Cerebellar nuclear complex (tissue), 1 donor: ENCODE results near the gene TBC1D23.

Experiments used
- DNase-seq, 2 experiments: peaks; one replicate each; lab custom pipeline; 2025; lab: John Stamatoyannopoulos, UW

TBC1D23 gene

GRCh38 chr3:100352296-100353231, 91.8 kb downstream of the TBC1D23 start:
- DNase-seq, result no peak

GRCh38 chr3:100354850-100355249, 94.1 kb downstream of the TBC1D23 start:
- no peak for DNase-seq

GRCh38 chr3:100358413-100358812, 97.6 kb downstream of the TBC1D23 start:
- no peak for DNase-seq

- DNase-seq, result no peak
These were observed 98.2 kb downstream of the TBC1D23 start for GRCh38 chr3:100359035-100359434.

GRCh38 chr3:100360757-100361496, 100.1 kb downstream of the TBC1D23 start:
- no peak for DNase-seq

- DNase-seq, result no peak
These were observed 101.1 kb downstream of the TBC1D23 start for GRCh38 chr3:100361897-100362296.

- no peak for DNase-seq
These were observed 103.6 kb downstream of the TBC1D23 start for GRCh38 chr3:100364421-100364820.

GRCh38 chr3:100366424-100366823, 105.6 kb downstream of the TBC1D23 start:
- DNase-seq, result no peak

GRCh38 chr3:100368441-100368840, 107.6 kb downstream of the TBC1D23 start:
- DNase-seq, result no peak

GRCh38 chr3:100370756-100371155, 110.0 kb downstream of the TBC1D23 start:
- no peak for DNase-seq

- DNase-seq, result no peak
These were observed 113.7 kb downstream of the TBC1D23 start for GRCh38 chr3:100374521-100374920.
